GM21723 (cell line): ENCODE data around the gene FICD.
A peak's percentile ranks its signal among the peaks of the same experiment; 100 is the strongest.

ENCODE experiments used
- ATAC-seq: cut with Tn5 transposase; IDR thresholded peaks from one replicate; pipeline ENCODE4 v1.9.1; 2021; ENCODE audit warnings: mild to moderate bottlenecking, moderate library complexity; ENCODE audit not compliant: unreplicated experiment

FICD gene

DNA sequence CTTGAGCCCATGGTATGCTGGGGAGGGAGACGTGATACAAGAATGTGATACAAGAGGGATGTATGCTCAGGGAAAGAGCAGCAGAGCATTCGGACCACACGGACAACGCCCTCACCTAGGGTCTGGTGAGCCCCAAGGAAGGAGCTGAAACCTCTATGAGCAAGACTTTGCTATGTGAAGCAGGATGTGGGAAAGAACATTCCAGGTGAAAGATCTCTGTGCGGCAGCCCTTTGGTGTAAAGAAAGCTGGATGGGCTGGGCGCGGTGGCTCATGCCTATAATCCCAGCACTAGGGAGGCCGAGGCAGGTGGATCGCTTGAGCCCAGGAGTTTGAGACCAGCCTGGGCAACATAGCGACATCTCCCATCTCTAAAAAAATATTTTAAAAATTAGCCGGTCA, 16.9 kb upstream of the FICD start:
- no peak for ATAC-seq

DNA sequence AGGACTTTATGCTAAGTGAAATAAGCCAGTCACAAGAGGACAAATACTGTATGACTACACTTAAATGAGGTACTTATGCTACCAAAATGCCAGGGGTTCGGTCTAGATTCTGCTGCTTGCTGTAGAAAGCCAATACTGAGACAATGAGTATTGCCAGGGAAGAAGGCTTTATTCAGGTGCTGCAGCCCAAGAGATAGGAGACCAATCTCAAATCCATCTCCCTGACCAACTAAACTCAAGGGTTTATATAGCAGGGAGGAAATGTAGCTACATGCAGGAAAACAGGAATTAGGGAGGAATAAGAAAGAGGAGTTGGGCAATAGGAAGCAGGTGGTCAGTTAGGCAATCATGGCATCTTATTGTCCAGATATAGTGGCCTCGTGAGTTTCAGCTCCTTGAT, 12.2 kb upstream of the FICD start:
- ATAC-seq, result no peak

DNA sequence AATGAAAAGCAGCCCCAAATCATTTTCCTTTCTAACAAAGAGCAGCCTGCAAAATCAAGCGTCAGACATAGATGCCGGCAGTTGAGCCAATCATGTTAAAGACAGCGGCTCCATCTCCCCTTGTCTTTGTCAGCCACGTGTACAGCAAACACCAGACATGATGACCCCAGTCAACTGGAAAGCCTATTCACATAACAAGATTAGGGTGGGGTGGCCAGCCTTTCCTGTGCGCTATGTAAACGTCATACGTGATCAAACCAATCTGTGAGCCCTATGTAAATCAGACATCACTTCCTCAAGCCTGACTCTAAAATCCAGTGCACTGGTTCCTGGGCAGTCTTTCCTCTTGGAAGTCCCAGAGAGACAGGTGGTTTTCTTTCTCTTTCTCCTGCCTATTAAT, 9.9 kb upstream of the FICD start:
- ATAC-seq, result no peak

DNA sequence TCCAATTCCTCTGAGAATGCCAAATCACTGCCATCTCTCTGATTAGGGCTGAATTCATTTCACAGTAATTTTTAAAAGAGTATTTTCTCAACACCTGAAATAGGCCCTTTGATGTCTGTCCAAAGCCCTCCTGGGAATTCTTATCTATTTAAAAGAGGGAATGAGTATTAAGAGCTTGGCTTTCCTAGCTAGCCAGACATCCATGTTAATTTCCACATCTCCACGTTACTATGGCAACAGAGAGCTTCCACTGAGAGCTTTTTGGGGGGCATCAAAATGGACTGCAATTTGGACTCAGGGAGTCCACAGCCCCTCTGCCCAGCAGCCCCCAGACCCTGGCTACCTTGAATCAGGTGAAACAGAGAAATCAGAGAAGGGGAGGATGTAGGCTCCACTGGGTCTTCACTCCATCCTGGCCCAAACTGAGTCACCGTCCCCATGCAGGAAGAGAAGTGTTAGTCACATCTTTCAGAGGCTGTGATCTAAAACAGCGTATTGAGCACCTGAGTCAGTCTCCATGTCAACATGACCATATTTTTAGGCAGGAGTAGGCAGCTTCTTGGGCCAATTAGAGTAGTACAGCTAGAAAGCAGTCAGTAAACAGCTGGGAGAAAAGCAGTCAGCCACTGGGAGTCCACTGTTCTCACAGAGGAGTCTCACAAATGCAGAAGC, 7.0 kb upstream of the FICD start:
- ATAC-seq, result no peak

DNA sequence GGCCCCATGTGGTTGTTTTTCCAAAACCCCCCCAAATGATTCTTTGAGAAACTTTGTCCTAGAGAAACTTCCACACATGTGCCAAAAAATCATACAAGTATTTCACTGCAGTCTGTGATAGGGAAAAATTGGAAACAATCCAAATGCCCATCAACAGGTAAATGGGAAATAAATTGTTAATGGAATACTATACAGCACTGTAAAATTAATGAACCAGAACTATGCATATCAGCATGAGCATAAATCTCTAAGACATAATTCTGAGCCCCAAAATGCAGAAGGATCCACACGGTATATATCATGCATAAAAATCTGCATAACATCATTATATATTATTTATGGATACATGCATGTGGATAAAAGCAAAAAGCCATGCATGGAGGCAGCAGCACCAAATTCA, 5.3 kb upstream of the FICD start:
- no peak for ATAC-seq

DNA sequence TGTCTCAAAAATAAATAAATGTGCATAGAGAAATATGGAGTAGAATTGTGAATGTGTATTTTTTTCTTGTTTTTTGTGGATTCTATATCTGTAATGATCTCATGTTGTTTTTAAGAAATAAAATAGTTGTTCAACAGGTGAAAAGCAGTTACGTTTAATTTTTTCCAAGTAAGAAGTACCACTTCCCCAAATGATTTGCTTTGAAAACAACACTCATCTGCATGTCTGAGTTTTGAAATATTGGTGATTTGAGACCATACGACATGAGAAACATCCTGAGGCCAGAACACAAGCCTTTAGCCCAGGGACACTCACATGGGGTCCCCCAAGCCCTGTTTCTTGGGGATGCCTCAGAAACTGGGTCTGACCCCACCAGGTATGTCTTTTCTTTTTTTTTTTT, 4.2 kb upstream of the FICD start:
- no peak for ATAC-seq

DNA sequence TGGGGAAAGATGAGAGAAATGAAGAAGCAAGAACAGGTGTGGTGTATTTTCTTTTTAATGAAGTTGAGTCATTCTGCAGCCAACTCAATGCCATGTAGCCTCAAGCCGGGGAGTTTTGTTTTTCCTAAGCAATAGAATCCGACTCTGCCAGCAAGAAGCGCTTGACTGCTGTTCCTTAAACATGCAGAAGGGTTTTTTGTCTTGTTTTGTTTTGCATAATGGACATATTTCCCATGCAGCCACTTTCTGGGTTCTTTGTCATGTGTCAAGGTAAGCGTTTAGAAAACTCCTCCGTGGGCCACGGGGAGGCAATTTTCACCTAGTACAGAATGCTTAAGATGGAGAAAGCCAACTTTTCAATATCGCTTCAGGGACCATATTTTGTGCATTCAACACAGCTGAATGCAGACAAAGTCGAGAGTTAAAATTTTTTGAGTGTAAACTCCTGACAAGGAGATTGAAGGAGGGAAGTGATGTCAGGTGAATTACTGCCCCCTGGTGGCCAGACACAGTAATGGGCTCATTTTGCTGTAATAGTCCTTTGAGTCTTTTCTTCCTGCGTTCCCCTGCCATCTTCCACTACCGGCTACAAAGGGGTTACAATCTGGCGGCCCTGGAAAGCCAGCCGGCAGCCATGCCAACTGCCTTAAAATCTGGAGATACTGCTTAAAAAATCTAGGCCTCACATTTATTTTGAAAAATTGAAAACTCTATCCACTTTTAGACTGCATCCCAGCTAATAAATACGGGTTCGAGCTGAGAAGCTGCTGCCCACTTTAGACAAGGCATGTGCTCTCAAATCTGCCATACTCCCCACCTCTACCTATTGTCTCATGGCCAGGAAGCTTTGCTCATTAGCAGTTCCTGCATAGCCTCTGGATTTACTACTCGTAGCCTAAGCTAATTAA, 3.2 kb upstream of the FICD start:
- no peak for ATAC-seq

DNA sequence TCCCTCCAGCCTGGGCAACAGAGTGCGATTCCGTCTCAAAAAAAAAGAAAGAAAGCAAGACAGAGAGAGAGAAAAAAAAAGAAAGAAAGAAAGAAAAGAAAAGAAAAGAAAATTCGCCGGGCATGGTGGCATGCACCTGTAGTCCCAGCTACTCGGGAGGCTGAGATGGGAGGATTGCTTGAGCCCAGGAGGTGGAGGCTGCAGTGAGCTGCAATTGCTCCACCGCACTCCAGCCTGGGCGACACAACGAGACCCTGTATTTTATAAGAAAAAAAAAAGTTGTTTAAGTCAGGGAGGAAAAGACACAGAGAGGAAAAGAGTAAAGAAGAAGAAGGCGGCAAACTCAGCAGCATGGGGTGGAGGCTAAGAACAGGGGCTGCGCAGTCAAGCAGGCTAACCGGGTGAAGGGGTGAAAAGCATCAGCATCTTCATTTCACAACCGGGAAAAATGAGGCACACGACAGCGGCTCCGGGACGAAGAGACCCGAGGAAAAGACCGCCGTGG, 557 bp upstream of the FICD start:
- peak; percentile 3 for ATAC-seq

DNA sequence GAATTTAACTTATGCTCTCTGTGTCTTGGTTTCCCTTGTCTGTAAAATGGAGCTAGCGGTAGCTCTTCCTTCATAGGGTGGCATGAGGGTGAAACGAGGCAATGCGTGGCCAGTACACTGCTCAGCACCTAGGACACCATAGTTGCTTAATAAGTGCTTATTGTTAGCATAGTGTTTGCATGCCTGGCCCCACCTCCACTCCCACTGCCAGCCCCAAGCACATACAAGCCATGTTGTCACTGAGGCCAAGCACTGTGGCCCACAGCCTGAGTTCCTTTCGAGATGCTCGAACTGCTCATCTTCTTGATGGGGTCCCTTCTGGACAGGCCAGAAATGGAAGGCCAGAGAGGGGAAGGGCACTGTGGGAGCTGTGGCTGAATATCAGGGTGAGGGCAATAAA, 839 bp downstream of the FICD start:
- no peak for ATAC-seq

DNA sequence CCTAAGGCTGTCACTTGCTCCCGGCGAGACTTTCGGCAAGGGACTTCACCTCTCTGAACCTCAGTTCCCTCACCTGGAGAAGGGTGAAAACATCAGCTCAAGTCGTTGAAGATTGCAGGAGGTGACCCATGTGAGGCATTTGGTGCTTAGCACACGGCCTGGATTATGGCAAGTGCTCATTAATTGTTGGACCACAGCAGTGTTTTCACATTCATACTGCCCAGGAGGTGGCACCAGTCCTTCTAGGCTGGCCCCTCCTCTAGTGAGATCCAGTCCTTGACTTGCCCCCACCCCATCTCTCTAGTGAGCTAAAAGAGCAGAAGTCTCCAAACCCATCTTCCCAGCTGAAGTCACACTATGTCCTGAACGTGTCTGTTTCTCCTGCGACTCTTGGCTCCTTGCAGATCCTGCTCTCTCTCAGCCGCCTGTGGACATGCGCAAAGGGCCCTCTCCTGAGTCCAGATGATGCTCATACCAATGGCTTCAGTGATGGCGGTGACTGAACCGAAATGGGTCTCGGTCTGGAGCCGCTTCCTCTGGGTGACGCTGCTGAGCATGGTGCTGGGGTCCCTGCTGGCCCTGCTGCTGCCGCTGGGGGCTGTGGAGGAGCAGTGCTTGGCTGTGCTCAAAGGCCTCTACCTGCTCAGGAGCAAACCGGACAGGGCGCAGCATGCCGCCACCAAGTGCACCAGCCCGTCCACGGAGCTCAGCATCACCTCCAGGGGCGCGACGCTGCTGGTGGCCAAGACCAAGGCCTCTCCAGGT, 1.6 kb downstream of the FICD start:
- ATAC-seq, result no peak

DNA sequence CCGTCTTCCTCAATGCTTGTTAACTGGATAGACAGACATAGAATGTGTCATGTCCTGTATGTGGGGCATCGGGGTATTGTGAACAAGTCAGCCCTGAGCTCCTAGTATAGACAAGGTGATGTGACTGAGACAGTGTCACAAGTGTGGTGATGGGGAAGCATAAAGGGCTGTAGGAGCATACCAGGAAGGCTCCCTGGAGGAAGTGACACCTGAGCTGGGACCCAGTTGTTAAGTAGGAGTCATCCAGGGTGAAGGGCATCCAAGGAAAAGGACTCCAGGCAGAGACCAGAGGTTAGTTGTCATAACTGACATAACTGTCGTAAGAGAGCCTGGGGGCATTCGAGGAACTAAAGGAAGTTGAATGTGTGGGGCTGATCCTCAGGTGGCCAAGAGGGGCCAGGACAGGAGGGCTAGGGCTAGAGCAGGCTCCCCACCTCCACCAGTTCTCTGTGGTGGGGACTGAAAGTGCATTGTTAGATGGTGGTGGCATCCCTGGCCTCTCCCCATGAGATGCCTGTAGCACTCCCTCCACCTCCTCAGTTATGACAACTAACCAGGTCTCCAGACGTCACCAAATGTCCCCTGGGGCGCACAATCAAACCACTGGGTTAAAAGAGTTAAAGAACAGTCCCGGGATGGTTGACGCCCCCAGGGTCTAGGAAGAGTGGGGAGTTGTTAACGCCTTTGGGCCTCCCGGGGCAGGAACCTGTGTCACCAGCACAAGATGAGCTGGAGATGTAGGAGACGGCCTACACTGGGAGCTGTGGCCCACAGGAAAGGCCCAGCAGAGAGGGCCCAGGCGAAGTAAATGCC, 2.4 kb downstream of the FICD start:
- no peak for ATAC-seq

DNA sequence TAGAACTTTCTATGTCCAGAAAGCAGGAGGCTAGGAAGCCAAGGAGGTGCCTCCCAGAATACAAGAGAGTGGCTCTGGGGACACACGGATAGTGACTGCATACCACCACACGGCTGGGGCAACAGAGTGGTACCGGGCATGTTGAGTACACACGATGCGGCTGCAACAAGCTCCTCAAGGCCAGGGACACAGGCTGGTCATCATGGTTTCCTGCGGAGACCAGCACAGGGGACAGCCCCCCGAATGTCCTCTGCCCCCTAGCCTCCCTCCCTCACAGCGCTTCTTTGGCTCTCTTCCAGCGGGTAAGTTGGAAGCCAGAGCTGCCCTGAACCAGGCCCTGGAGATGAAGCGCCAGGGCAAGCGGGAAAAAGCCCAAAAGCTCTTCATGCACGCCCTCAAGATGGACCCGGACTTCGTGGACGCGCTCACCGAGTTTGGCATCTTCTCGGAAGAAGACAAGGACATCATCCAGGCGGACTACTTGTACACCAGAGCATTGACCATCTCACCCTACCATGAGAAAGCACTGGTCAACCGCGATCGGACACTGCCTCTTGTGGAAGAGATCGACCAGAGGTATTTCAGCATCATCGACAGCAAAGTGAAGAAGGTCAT, 3.1 kb downstream of the FICD start:
- ATAC-seq, result no peak

DNA sequence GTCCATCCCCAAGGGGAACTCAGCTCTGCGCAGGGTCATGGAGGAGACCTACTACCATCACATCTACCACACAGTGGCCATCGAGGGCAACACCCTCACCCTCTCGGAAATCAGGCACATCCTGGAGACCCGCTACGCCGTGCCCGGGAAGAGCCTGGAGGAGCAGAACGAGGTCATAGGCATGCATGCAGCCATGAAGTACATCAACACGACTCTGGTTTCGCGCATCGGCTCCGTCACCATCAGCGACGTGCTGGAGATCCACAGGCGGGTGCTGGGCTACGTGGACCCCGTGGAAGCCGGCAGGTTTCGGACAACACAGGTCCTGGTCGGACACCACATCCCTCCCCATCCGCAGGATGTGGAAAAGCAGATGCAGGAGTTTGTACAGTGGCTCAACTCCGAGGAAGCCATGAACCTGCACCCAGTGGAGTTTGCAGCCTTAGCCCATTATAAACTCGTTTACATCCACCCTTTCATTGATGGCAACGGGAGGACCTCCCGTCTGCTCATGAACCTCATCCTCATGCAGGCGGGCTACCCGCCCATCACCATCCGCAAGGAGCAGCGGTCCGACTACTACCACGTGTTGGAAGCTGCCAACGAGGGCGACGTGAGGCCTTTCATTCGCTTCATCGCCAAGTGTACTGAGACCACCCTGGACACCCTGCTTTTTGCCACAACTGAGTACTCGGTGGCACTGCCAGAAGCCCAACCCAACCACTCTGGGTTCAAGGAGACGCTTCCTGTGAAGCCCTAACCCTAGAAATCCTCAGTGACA, 3.8 kb downstream of the FICD start:
- no peak for ATAC-seq

DNA sequence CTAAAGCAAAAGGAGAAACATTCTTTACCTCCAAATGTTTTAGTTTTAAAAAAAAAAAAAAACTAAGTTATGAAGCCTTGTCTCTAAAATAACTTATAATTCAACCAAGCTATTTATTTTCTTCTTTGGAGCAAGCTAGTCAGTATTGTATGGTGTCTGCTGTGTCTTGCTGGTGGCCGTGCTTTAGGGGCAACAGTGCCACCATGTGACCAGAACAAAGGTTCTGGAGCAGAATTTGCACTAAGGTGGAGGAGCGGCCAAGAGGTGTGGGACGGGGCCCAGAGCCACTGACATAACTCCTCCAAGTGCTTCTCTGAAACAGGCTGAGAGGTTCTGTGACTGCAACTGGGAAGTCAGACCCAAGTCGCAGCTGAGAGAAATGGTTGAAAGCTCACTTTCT, 4.5 kb downstream of the FICD start:
- no peak for ATAC-seq

DNA sequence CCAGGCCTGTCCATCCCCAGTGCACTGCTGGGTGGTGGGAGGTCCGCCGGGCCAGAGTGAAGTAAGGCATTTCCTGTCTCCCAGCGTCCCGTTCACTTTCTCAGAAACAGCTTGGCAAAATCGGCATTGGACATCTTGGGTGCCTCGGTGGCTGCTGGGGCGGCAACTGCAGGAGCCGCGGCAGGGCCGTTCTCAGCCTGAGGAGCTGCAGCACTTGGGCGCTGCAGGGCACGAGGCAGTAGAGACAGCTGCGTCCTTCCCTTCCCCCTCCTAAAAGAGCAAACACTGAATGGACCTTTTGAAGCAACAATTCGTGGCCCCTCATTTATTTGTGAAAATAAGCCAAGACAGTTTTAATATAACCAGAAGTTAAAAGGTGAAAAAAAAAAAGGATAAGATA, 8.3 kb downstream of the FICD start:
- ATAC-seq, result no peak

DNA sequence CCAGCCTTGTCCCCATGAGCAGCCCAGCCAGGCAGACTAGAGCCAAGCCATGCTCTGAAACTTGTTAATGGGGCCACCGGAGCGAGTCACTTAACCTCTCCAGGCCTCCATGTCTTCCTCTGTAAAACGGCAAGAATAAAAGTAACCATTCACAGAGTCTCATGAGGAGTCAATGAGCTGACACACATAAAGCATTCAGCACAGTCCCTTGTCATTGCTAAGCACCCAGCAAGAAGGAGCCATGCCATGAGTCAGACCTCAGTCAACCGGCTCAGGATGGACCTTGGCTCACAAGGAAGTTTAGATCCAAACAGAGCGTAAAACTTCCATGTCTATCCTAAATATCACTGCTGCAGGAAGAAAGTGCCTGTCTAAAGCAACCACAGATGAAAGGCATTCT, 10.6 kb downstream of the FICD start:
- ATAC-seq, result no peak

DNA sequence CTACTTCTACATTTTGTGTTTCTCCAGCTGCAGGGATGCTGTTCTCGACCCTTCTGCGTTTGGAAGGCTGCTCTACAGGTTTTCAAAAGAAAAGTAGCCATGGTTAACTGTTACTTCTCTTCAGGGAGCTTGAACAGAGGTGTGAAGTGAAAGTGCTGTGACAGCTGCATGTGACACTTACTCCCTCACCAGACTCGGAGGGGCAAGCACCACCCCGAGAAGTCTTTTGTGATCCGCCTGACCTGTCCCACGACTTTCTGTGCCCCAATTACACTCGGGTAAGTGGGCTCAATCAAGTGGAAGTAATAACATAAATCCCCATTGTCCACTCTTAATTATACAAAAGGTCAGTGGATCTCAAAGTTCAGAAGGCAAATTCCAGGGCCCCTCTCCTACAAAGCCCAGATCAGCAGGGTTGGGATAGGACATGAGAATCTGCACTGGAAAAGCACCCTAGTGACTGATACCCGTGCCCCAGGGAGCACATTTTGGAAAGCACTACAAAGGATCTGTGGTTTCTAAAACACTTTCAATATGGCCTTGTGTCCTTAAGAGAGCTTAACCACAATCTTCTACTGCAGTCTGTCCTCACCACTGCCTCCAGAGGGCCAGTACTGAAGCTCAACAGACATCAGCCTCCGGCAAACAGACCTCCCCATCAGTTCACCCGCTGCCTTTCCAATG, 11.5 kb downstream of the FICD start:
- ATAC-seq, result no peak

DNA sequence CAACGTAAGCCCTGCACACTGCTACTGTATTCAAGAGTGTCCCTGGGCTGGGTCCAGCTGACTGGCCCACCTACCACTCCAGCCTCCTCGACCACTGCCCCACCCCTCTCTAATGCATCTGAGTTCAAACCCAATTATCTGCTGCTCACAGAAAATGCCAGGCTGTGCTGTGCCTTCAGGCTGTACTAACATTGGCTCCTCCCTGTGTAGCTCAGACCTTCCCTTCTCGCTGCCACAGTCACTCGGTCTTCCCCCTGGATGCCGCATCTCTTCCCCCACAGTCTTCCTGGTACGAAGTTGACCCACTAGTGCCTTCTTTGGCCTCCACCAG, 12.1 kb downstream of the FICD start:
- no peak for ATAC-seq

DNA sequence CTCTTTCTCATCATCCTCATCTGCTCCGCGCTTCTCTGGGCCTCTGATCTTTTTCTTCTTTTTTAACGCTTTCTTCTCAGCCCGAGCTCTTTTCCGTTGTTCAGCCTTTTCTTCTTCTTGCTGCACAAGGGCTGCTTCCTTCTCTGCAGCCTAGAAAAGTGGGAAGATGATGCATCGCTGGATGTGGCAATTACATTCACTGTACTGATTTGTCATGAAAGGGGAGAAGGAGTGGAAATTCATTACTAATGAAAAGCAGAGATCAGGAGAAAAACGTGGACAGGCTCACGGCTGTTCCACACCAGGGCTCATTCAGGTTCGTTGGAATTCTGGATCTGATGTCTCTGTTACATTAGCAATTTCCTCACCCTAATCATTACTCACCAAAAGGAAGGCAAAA, 15.1 kb downstream of the FICD start:
- ATAC-seq, result no peak
